ENCODE data around the gene GDPD3. TPM values are rescaled to one million over a fixed set of nuclear protein-coding genes. Genes with fewer than 3 reads are reported as not detected.
A peak's percentile ranks its signal among the peaks of the same experiment; 100 is the strongest.

Gene GDPD3
- total and polyA plus RNA-seq, 9 of the 15 experiments (the other 6 are each of a cell fraction or from before 2014, with no cell fraction given): 0.47 to 3.9 (median 1.1) TPM

- TF ChIP-seq ZBTB7A (IDR thresholded peaks at IDR 0.05; ENCODE audit: borderline replicate concordance, control insufficient read depth, low read depth, low read length) (peak; percentile 84; the same call in 1 of the 2 replicates), ZNF224 (CRISPR knock-in tag; IDR thresholded peaks at IDR 0.05) (no peak), ZEB2 (IDR thresholded peaks at IDR 0.05) (no peak), ZNF766 (CRISPR knock-in tag; conservative IDR thresholded peaks at IDR 0.05) (0 out of 2 replicates have a peak, but pooled peaks have one; percentile 34), SMARCB1 (IDR thresholded peaks at IDR 0.05; ENCODE audit: insufficient read length, low read depth) (no peak), MLLT1 (IDR thresholded peaks at IDR 0.05) (no peak), ZBTB40 (IDR thresholded peaks at IDR 0.05) (0 out of 2 replicates have a peak, but pooled peaks have one; percentile 21), ZBTB40 (CRISPR knock-in tag; IDR thresholded peaks at IDR 0.05) (no peak)
Measured at GRCh38 chr16:30122604-30123160, 9.3 kb upstream of the GDPD3 start (continued).

Measured in K562 (cell line).